Prostate gland (tissue), 2 donors: ENCODE results near the gene WDR35. TPM values are rescaled to one million over a fixed set of nuclear protein-coding genes. Genes with fewer than 3 reads are reported as not detected.

Experiments
- DNase-seq: peaks from one replicate; pipeline ENCODE4 v3.0.0-alpha.2; 2019; ENCODE audit warnings: low spot score
- H3K27ac ChIP-seq, 2 donors: fragments of 200-600 bp; sonication (generic); 2 replicates each; pipeline ENCODE4 v1.5.1; 2017 to 2019
- H3K27me3 ChIP-seq: fragments of 200-600 bp; sonication (generic); replicated peaks from 2 replicates; pipeline ENCODE4 v1.5.1; 2019; ENCODE audit not compliant: insufficient read depth
- H3K36me3 ChIP-seq, 2 donors: fragments of 200-600 bp; sonication (generic); 1 replicate in 1 of 2; 2 replicates in 1 of 2; pipeline versions ENCODE4 v1.5.1 to v1.8.1; 2017 to 2019
- H3K4me1 ChIP-seq: fragments of 200-600 bp; sonication (generic); replicated peaks from 2 replicates; pipeline ENCODE4 v1.5.1; 2019
- H3K4me3 ChIP-seq, 2 donors: fragments of 200-600 bp; sonication (generic); 2 replicates each; pipeline ENCODE4 v1.5.1; 2017 to 2019
- H3K9me3 ChIP-seq: fragments of 200-600 bp; sonication (generic); 2 replicates; pipeline ENCODE4 v1.5.1; 2017
- CTCF ChIP-seq, 4 experiments: fragments of 200-600 bp in 2 of 4; fragments of 450-650 bp in 2 of 4; sonication (generic) in 2 of 4; IDR thresholded peaks; 1 replicate in 3 of 4; 2 replicates in 1 of 4; pipeline ENCODE4 v1.5.1; 2016 to 2019; ENCODE audit warnings: antibody characterized with exemption in 4 of 4, mild to moderate bottlenecking in 2 of 4, moderate library complexity in 2 of 4
- POLR2A ChIP-seq: fragments of 450-650 bp; IDR thresholded peaks from one replicate; pipeline ENCODE4 v1.6.1; 2016; ENCODE audit warnings: antibody characterized with exemption, mild to moderate bottlenecking
- POLR2AphosphoS5 ChIP-seq: sonication (generic); formaldehyde crosslinking; IDR thresholded peaks from one replicate; pipeline ENCODE4 v1.6.1; 2017; ENCODE audit warnings: antibody characterized with exemption
- WGBS: methylation state at CpG from one replicate; pipeline ENCODE4 v1.1.5; 2018; 5-methylcytosine and 5-hydroxymethylcytosine counted together
- intact Hi-C: fragments of 100-400 bp; cut with DNase I; formaldehyde crosslinking; loops from one replicate; pipeline ENCODE4 v1.14.2; 2022
- total RNA-seq, 2 donors: library from RNA; depleted of rRNA; stranded (reverse); fragments of >200 nt; gene quantifications; one replicate each; pipeline ENCODE4 v1.1.0, GENCODE V29; 2016

The WDR35 gene
- total RNA-seq, 2 donors from 2014 or later = 9.2 to 10.1 TPM

- H3K9me3 ChIP-seq = no peaks in the 10 kb centered on the region
- peak overlapping the region in 1 of 2 donors; percentile 67 for H3K27ac ChIP-seq
- no peaks in the 10 kb centered on the region for H3K36me3 ChIP-seq
- TF ChIP-seq POLR2A (no peak), POLR2AphosphoS5 (no peak), CTCF (IDR thresholded peaks at IDR 0.05) (no peak)
- WGBS = 77% methylated on average over 3 of the region's 3 CpGs
- H3K4me3 ChIP-seq = no peak overlapping the region
- DNase-seq = no peak
- no peaks in the 10 kb centered on the region for H3K27me3 ChIP-seq
- intact Hi-C loops = no loop called here
- peaks cover 3% of the 10 kb centered on the region for H3K4me1 ChIP-seq
These were observed 99.8 kb downstream of the WDR35 start for GRCh38 chr2:19890104-19890503.

- intact Hi-C loops = no loop called here
These were observed 101.1 kb downstream of the WDR35 start for GRCh38 chr2:19888831-19889230.

GRCh38 chr2:19887510-19887909 lies 102.4 kb downstream of the WDR35 start:
- H3K4me3 ChIP-seq = no peak overlapping the region
- intact Hi-C loops = no loop called here
- no peaks in the 10 kb centered on the region for H3K9me3 ChIP-seq
- H3K36me3 ChIP-seq = no peaks in the 10 kb centered on the region
- WGBS = 37% methylated on average over 7 of the region's 7 CpGs
- H3K27ac ChIP-seq = peak overlapping the region; percentile 50 to 67
- peak; percentile 48 for DNase-seq
- peaks cover 3% of the 10 kb centered on the region for H3K4me1 ChIP-seq
- TF ChIP-seq POLR2AphosphoS5 (peak; percentile 47), POLR2A (no peak), CTCF (IDR thresholded peaks at IDR 0.05) (no peak)
- no peaks in the 10 kb centered on the region for H3K27me3 ChIP-seq

More at GRCh38 chr2:19888831-19889230, 101.1 kb downstream of the WDR35 start:
- TF ChIP-seq POLR2A = no peak
- no peak for DNase-seq
- Histone ChIP-seq H3K4me1 (peaks cover 3% of the 10 kb centered on the region), H3K9me3 (no peaks in the 10 kb centered on the region), H3K4me3 (no peak overlapping the region), H3K27ac (peak overlapping the region; percentile 46 to 67), H3K36me3 (no peaks in the 10 kb centered on the region), H3K27me3 (no peaks in the 10 kb centered on the region)
- 92% methylated on average over 4 of the region's 4 CpGs for WGBS

- Histone ChIP-seq H3K36me3 (no peaks in the 10 kb centered on the region), H3K9me3 (no peaks in the 10 kb centered on the region), H3K4me3 (no peak overlapping the region), H3K27ac (peak overlapping the region in 1 of 2 donors; percentile 67), H3K4me1 (peaks cover 3% of the 10 kb centered on the region), H3K27me3 (no peaks in the 10 kb centered on the region)
- intact Hi-C loops = no loop called here
- TF ChIP-seq CTCF (IDR thresholded peaks at IDR 0.05) (no peak), POLR2A (no peak), POLR2AphosphoS5 (no peak)
- peak; percentile 4 for DNase-seq
- 79% methylated on average over 11 of the region's 11 CpGs for WGBS
These were observed 103.6 kb downstream of the WDR35 start for GRCh38 chr2:19886261-19886660.

GRCh38 chr2:19885791-19886190 lies 104.1 kb downstream of the WDR35 start:
- no peak for TF ChIP-seq POLR2A
- TF ChIP-seq POLR2AphosphoS5 = no peak
- TF ChIP-seq CTCF (IDR thresholded peaks at IDR 0.05) = no peak
- Histone ChIP-seq H3K36me3 (no peaks in the 10 kb centered on the region), H3K4me1 (peaks cover 3% of the 10 kb centered on the region), H3K27ac (no peak overlapping the region), H3K4me3 (no peak overlapping the region), H3K27me3 (no peaks in the 10 kb centered on the region), H3K9me3 (no peaks in the 10 kb centered on the region)
- WGBS = 64% methylated on average over 7 of the region's 7 CpGs
- no peak for DNase-seq
- intact Hi-C loops = no loop called here
